Panc1 (cell line): ENCODE measurements around the gene DUSP11. TPM values are rescaled to one million over a fixed set of nuclear protein-coding genes. Genes with fewer than 3 reads are reported as not detected.
"Not testable (repeated sequence)": the region's sequence is repeated elsewhere in the genome, so short reads cannot be mapped to it uniquely, and the experiment has no call there.

ENCODE experiments used
- ATAC-seq: fragments of 200-7000 bp; cut with Tn5 transposase; 2 replicates; pipeline ENCODE4 v1.9.1; 2020; ENCODE audit warnings: mild to moderate bottlenecking, moderate library complexity
- BruUV-seq: library from RNA; stranded (reverse); fragments of 400-500 nt; replicated peaks from 2 replicates; lab custom pipeline; 2021; lab: Mats Ljungman, UMichigan
- CTCF ChIA-PET: fragments of 300-600 bp; sonication (Branson Sonifier 250); formaldehyde crosslinking; loops from one replicate; lab custom pipeline; 2022; ENCODE audit warnings: antibody characterized with exemption; lab: Charles Lee
- POLR2A ChIA-PET: fragments of 300-600 bp; sonication (Branson Sonifier 250); formaldehyde crosslinking; loops from one replicate; lab custom pipeline; 2022; ENCODE audit warnings: antibody characterized with exemption; lab: Charles Lee
- DNase-seq: peaks from one replicate; pipeline ENCODE4 v3.0.0-alpha.2; 2010; ENCODE audit warnings: low read depth, low spot score
- H3K27ac ChIP-seq: 2 replicates; pipeline ENCODE4 v1.5.1; 2011; ENCODE audit warnings: mild to moderate bottlenecking, low read length, inconsistent platforms
- H3K27me3 ChIP-seq: fragments of 200-500 bp; sonication (Bioruptor generic); 2 replicates; pipeline ENCODE4 v1.6.0; 2014; ENCODE audit warnings: low read length, inconsistent platforms; ENCODE audit not compliant: control insufficient read depth, insufficient read depth
- H3K36me3 ChIP-seq: fragments of 200-500 bp; sonication (Bioruptor generic); 2 replicates; pipeline ENCODE4 v1.5.1; 2014; ENCODE audit warnings: inconsistent platforms, mild to moderate bottlenecking, low read length, moderate library complexity; ENCODE audit not compliant: control insufficient read depth, insufficient read depth
- H3K4me1 ChIP-seq: 2 replicates; pipeline ENCODE4 v1.5.1; 2011; ENCODE audit warnings: inconsistent platforms, mild to moderate bottlenecking, low read length, moderate library complexity; ENCODE audit not compliant: control insufficient read depth, insufficient read depth
- H3K4me3 ChIP-seq, 2 experiments: 2 replicates each; pipeline ENCODE4 v1.5.1; 2011 to 2012; ENCODE audit warnings: low read depth in 2 of 2, low read length in 2 of 2, mild to moderate bottlenecking in 2 of 2, inconsistent platforms in 1 of 2, moderate library complexity in 1 of 2
- H3K9me3 ChIP-seq: fragments of 200-500 bp; sonication (Bioruptor generic); 2 replicates; pipeline ENCODE4 v1.5.1; 2014; ENCODE audit warnings: low read depth, mild to moderate bottlenecking, inconsistent platforms, low read length, moderate library complexity; ENCODE audit not compliant: control insufficient read depth, insufficient read depth
- POLR2AphosphoS5 ChIP-seq: IDR thresholded peaks from 2 replicates; pipeline ENCODE4 v1.6.1; 2012; ENCODE audit warnings: mild to moderate bottlenecking, low read depth, low read length, moderate library complexity
- SIN3A ChIP-seq: IDR thresholded peaks from 2 replicates; pipeline ENCODE4 v1.6.1; 2012; ENCODE audit warnings: low read depth, mild to moderate bottlenecking, low read length, moderate library complexity, borderline replicate concordance; ENCODE audit not compliant: insufficient read depth
- TCF7L2 ChIP-seq: IDR thresholded peaks from 2 replicates; pipeline ENCODE4 v1.6.1; 2011; ENCODE audit warnings: mild to moderate bottlenecking, low read depth, low read length, inconsistent platforms
- in situ Hi-C: cut with HindIII; loops from 2 replicates; pipeline ENCODE4 v1.10.0; 2016; ENCODE audit warnings: low sequenced_read_pairs, low pct_unique_long_range_greater_than_20kb
- intact Hi-C: fragments of 100-400 bp; cut with micrococcal nuclease; formaldehyde crosslinking; loops from one replicate; pipeline ENCODE4 v1.10.0; 2022; ENCODE audit not compliant: unreplicated experiment
- total RNA-seq: library from RNA; stranded (reverse); gene quantifications from one replicate; pipeline ENCODE4 v1.2.1, GENCODE V29; 2021; ENCODE audit not compliant: unreplicated experiment
- TF ChIP-seq, protein P1 (sequence below): fragments of 450-650 bp; IDR thresholded peaks from 2 replicates; pipeline ENCODE4 v1.5.1; 2017; ENCODE audit warnings: mild to moderate bottlenecking
- TF ChIP-seq, protein P2 (sequence below), 2 experiments: IDR thresholded peaks; 2 replicates each; pipeline ENCODE4 v1.6.1; 2011 to 2012; ENCODE audit warnings: low read depth in 2 of 2, control low read depth in 1 of 2, low read length in 1 of 2, mild to moderate bottlenecking in 1 of 2, moderate library complexity in 1 of 2; ENCODE audit not compliant: insufficient read depth in 1 of 2

Gene DUSP11
- total RNA-seq, 1 experiment from 2014 or later = 16.9 TPM

DNA sequence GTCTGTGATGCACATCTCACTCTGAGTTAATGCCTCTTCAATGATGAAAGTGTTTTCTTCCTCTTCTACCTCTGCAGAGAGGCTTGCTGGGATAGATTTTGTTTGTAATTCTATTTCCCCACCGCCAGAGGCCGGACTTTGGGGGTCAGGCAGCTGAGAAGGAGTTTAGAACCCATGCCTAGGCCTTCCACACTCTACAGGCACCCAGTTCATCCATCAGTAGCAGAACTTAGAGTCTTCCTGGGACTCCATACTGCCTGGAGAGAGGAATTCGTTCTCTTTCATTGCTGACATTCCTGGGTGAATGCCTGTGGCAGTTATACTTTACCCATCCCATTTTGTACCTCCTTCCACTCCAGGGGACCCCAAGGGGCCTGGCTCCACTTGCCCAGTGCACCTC is 51.9 kb downstream of the DUSP11 start:
- Histone ChIP-seq H3K27me3 (no peaks in the 10 kb centered on the region), H3K27ac (no peak overlapping the region), H3K4me1 (no peaks in the 10 kb centered on the region), H3K9me3 (no peaks in the 10 kb centered on the region), H3K4me3 (no peak overlapping the region), H3K36me3 (peaks cover 12% of the 10 kb centered on the region)
- DNase-seq (no peak), ATAC-seq (peak; percentile 56; the same call in 1 of the 2 replicates)
- ChIA-PET POLR2A (no interaction called here), CTCF (no interaction called here)
- TF ChIP-seq, protein P1, sequence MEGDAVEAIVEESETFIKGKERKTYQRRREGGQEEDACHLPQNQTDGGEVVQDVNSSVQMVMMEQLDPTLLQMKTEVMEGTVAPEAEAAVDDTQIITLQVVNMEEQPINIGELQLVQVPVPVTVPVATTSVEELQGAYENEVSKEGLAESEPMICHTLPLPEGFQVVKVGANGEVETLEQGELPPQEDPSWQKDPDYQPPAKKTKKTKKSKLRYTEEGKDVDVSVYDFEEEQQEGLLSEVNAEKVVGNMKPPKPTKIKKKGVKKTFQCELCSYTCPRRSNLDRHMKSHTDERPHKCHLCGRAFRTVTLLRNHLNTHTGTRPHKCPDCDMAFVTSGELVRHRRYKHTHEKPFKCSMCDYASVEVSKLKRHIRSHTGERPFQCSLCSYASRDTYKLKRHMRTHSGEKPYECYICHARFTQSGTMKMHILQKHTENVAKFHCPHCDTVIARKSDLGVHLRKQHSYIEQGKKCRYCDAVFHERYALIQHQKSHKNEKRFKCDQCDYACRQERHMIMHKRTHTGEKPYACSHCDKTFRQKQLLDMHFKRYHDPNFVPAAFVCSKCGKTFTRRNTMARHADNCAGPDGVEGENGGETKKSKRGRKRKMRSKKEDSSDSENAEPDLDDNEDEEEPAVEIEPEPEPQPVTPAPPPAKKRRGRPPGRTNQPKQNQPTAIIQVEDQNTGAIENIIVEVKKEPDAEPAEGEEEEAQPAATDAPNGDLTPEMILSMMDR = no peak
- TF ChIP-seq TCF7L2 (no peak), SIN3A (no peak), POLR2AphosphoS5 (no peak)
- TF ChIP-seq, protein P2, sequence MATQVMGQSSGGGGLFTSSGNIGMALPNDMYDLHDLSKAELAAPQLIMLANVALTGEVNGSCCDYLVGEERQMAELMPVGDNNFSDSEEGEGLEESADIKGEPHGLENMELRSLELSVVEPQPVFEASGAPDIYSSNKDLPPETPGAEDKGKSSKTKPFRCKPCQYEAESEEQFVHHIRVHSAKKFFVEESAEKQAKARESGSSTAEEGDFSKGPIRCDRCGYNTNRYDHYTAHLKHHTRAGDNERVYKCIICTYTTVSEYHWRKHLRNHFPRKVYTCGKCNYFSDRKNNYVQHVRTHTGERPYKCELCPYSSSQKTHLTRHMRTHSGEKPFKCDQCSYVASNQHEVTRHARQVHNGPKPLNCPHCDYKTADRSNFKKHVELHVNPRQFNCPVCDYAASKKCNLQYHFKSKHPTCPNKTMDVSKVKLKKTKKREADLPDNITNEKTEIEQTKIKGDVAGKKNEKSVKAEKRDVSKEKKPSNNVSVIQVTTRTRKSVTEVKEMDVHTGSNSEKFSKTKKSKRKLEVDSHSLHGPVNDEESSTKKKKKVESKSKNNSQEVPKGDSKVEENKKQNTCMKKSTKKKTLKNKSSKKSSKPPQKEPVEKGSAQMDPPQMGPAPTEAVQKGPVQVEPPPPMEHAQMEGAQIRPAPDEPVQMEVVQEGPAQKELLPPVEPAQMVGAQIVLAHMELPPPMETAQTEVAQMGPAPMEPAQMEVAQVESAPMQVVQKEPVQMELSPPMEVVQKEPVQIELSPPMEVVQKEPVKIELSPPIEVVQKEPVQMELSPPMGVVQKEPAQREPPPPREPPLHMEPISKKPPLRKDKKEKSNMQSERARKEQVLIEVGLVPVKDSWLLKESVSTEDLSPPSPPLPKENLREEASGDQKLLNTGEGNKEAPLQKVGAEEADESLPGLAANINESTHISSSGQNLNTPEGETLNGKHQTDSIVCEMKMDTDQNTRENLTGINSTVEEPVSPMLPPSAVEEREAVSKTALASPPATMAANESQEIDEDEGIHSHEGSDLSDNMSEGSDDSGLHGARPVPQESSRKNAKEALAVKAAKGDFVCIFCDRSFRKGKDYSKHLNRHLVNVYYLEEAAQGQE (IDR thresholded peaks at IDR 0.05; ENCODE audit: insufficient read depth in 1 of 2, low read depth in 2 of 2, low read length in 1 of 2) = no peak
- in situ Hi-C loops = no loop called here
- BruUV-seq = no TSS peak
- intact Hi-C loops = no loop called here

DNA sequence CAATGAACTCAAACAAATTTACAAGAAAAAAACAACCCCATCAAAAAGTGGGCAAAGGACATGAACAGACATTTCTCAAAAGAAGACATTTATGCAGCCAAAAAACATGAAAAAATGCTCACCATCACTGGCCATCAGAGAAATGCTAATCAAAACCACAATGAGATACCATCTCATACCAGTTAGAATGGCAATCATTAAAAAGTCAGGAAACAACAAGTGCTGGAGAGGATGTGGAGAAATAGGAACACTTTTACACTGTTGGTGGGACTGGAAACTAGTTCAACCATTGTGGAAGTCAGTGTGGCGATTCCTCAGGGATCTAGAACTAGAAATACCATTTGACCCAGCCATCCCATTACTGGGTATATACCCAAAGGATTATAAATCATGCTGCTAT is 53.2 kb downstream of the DUSP11 start:
- H3K27ac ChIP-seq, BruUV-seq, CTCF ChIA-PET, POLR2A ChIA-PET, in situ Hi-C loops, H3K4me1 ChIP-seq, H3K27me3 ChIP-seq, H3K4me3 ChIP-seq, DNase-seq, intact Hi-C loops, ATAC-seq, H3K9me3 ChIP-seq: not testable (repeated sequence)
- H3K36me3 ChIP-seq = peaks cover 12% of the 10 kb centered on the region

DNA sequence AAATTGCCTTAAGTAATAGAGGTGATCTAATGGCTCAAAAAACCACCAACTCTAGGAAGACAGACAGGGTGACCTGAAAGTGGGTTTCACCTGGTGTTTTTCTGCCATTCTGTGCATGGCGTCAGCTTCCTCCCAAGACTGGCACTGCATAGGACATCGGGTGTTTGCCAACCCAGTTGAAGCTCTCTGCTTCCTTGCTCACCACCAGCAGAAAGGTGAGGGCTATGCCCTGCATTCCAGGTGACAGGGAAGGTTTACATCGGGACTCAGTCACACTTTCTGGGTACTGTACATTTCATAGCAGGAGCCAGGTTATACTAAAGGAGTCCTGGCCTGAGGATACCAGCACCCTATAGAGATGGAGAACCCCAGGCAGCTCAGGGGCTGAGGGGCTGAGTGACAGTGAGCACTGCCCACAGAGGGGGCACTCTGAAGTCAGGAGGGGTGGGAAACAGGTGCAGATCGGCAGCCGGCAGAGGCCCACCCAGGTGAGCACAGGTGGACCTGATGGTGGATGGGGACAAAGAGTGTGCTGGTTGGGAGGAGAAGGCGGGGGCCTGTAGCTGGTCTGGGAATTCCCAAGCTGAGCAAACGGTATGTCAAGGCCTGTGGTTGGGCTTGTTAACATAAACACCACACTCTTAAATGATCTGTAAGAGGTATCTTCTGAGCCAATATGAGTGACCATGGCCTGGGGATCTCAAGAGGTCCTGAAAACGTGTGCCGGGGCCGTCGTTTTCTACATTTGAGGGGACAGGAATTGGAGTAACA is 60.9 kb downstream of the DUSP11 start:
- Histone ChIP-seq H3K4me3 (no peak overlapping the region), H3K27me3 (no peaks in the 10 kb centered on the region), H3K36me3 (no peaks in the 10 kb centered on the region), H3K27ac (no peak overlapping the region), H3K9me3 (no peaks in the 10 kb centered on the region; the same call in 1 of the 2 replicates), H3K4me1 (no peaks in the 10 kb centered on the region)
- ChIA-PET POLR2A (interaction anchor here (0.6 kb wide), 1 partner anchor 522 kb away, joined by 7 read pairs; no protein-coding TSS in a partner anchor), CTCF (no interaction called here)
- BruUV-seq = no TSS peak
- intact Hi-C loops (no loop called here), in situ Hi-C loops (no loop called here)
- TF ChIP-seq, protein P2 (IDR thresholded peaks at IDR 0.05; ENCODE audit: insufficient read depth in 1 of 2, low read depth in 2 of 2, low read length in 1 of 2) = no peak
- no peak for TF ChIP-seq SIN3A
- TF ChIP-seq POLR2AphosphoS5 = no peak
- TF ChIP-seq, protein P1 = no peak
- ATAC-seq = no peak
- no peak for DNase-seq
